Neural cell (in vitro differentiated cells): ENCODE results near the gene TSPAN15. TPM values are rescaled to one million over a fixed set of nuclear protein-coding genes. Genes with fewer than 3 reads are reported as not detected.

Experiments
- H2AFZ ChIP-seq: fragments of 200-600, 300-800 bp; sonication (generic), shearing (Covaris generic); 2 replicates; pipeline ENCODE4 v1.6.0; 2014; ENCODE audit warnings: low read depth, mild to moderate bottlenecking, antibody characterized with exemption, low read length, moderate library complexity
- H3F3A ChIP-seq: fragments of 200-600 bp; shearing (Covaris generic); 2 replicates; pipeline ENCODE4 v1.6.1; 2016; ENCODE audit warnings: mild to moderate bottlenecking, moderate library complexity, mixed read lengths, antibody characterized with exemption, low read length; ENCODE audit not compliant: insufficient read depth, poor library complexity, severe bottlenecking
- H3K27ac ChIP-seq: fragments of 200-600, 300-800 bp; sonication (generic), shearing (Covaris generic); 2 replicates; pipeline ENCODE4 v1.5.1; 2014; ENCODE audit warnings: mild to moderate bottlenecking, low read length, moderate library complexity
- H3K27me3 ChIP-seq: fragments of 300-800, 200-600 bp; sonication (generic), shearing (Covaris generic); 2 replicates; pipeline ENCODE4 v1.6.0; 2014; ENCODE audit warnings: mild to moderate bottlenecking, low read depth, low read length, moderate library complexity; ENCODE audit not compliant: insufficient read depth
- H3K36me3 ChIP-seq: fragments of 300-800, 200-600 bp; sonication (generic), shearing (Covaris generic); 2 replicates; pipeline ENCODE4 v1.5.1; 2014; ENCODE audit warnings: mild to moderate bottlenecking, antibody characterized with exemption, low read length, moderate library complexity; ENCODE audit not compliant: insufficient read depth
- H3K4me2 ChIP-seq: fragments of 300-800, 200-600 bp; sonication (generic), shearing (Covaris generic); 2 replicates; pipeline ENCODE4 v1.6.0; 2014; ENCODE audit warnings: mild to moderate bottlenecking, low read length
- H3K4me3 ChIP-seq: fragments of 300-800, 200-600 bp; sonication (generic), shearing (Covaris generic); 2 replicates; pipeline ENCODE4 v1.5.1; 2014; ENCODE audit warnings: mild to moderate bottlenecking, low read length, moderate library complexity
- H3K79me2 ChIP-seq: fragments of 200-600 bp; shearing (Covaris generic); replicated peaks from 2 replicates; pipeline ENCODE4 v1.6.0; 2014; ENCODE audit warnings: mild to moderate bottlenecking, low read length, moderate library complexity; ENCODE audit not compliant: insufficient read depth
- H3K9ac ChIP-seq: fragments of 300-800, 200-600 bp; sonication (generic), shearing (Covaris generic); 2 replicates; pipeline ENCODE4 v1.6.1; 2016; ENCODE audit warnings: mild to moderate bottlenecking, low read length, mixed read lengths
- H3K9me2 ChIP-seq: fragments of 200-600 bp; shearing (Covaris generic); 2 replicates; pipeline ENCODE4 v1.6.1; 2016; ENCODE audit warnings: mild to moderate bottlenecking, low read length, mixed read lengths; ENCODE audit not compliant: insufficient read depth
- H3K9me3 ChIP-seq: fragments of 200-600, 300-800 bp; sonication (generic), shearing (Covaris generic); 2 replicates; pipeline ENCODE4 v1.6.1; 2016; ENCODE audit warnings: mild to moderate bottlenecking, mixed run types, low read length, moderate library complexity, mixed read lengths
- H4K20me1 ChIP-seq: fragments of 200-600 bp; shearing (Covaris generic); 2 replicates; pipeline ENCODE4 v1.6.1; 2016; ENCODE audit warnings: mild to moderate bottlenecking, mixed run types; ENCODE audit not compliant: insufficient read depth
- CTCF ChIP-seq: fragments of 450-650 bp; IDR thresholded peaks from 2 replicates; pipeline ENCODE4 v1.5.1; 2014; ENCODE audit warnings: antibody characterized with exemption, mild to moderate bottlenecking, moderate library complexity; ENCODE audit not compliant: poor library complexity, severe bottlenecking
- EP300 ChIP-seq: fragments of 450-650 bp; conservative IDR thresholded peaks from 2 replicates; pipeline ENCODE4 v1.6.1; 2014; ENCODE audit warnings: antibody characterized with exemption, mild to moderate bottlenecking, moderate library complexity; ENCODE audit not compliant: poor library complexity, severe bottlenecking
- EZH2 ChIP-seq: fragments of 200-600, 300-800 bp; shearing (Covaris generic), sonication (generic); IDR thresholded peaks from 2 replicates; pipeline ENCODE4 v1.6.1; 2014; ENCODE audit warnings: antibody characterized with exemption, low read length, borderline replicate concordance, mild to moderate bottlenecking; ENCODE audit not compliant: insufficient read depth, poor library complexity, severe bottlenecking
- MXI1 ChIP-seq: fragments of 450-650 bp; conservative IDR thresholded peaks from 2 replicates; pipeline ENCODE4 v1.6.1; 2014; ENCODE audit warnings: antibody characterized with exemption, mild to moderate bottlenecking; ENCODE audit not compliant: poor library complexity, severe bottlenecking
- POLR2AphosphoS5 ChIP-seq: IDR thresholded peaks from 2 replicates; pipeline ENCODE4 v1.6.1; 2012
- RAD21 ChIP-seq: fragments of 450-650 bp; conservative IDR thresholded peaks from 2 replicates; pipeline ENCODE4 v1.6.1; 2014; ENCODE audit warnings: antibody characterized with exemption, mild to moderate bottlenecking, moderate library complexity
- REST ChIP-seq: IDR thresholded peaks from 2 replicates; pipeline ENCODE4 v1.6.1; 2012; ENCODE audit warnings: borderline replicate concordance
- SMC3 ChIP-seq: fragments of 450-650 bp; conservative IDR thresholded peaks from 2 replicates; pipeline ENCODE4 v1.6.1; 2014; ENCODE audit warnings: antibody characterized with exemption, mild to moderate bottlenecking, moderate library complexity; ENCODE audit not compliant: poor library complexity
- TAF1 ChIP-seq: IDR thresholded peaks from 2 replicates; pipeline ENCODE4 v1.6.1; 2012; ENCODE audit warnings: low read depth
- polyA plus RNA-seq: library from polyadenylated mRNA; depleted of rRNA; stranded (reverse); fragments of >200 nt; gene quantifications from 2 replicates; pipeline ENCODE4 v1.2.3, GENCODE V29; 2014

Gene TSPAN15
- polyA plus RNA-seq, 1 donor from 2014 or later, result 1.2 TPM

DNA sequence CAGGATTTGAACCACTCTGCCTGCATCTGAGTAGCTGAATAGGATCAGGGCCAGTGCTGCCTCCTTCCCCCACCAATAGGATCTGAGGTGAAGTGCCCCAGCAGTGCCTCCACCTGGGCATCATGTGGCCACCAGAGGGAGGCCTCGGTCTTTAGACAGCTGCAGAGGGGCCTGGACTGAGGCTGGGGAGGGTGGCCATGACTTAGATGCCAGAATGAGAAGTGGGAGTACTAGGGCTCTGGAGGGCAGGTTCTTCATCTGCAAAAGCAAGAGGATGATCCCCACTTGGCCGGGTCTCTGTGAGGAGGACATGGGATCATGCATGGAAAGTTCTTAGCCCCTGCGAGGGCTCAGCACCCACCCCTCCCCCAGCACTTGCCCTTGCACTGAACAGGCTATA lies 65.1 kb downstream of the TSPAN15 start:
- no peak overlapping the region for H3K9ac ChIP-seq
- H3K4me2 ChIP-seq, result no peak overlapping the region
- no peaks in the 10 kb centered on the region for H3K9me3 ChIP-seq
- no peaks in the 10 kb centered on the region for H3K36me3 ChIP-seq
- no peak overlapping the region for H2AFZ ChIP-seq
- no peaks in the 10 kb centered on the region for H3F3A ChIP-seq
- no peaks in the 10 kb centered on the region for H3K27me3 ChIP-seq
- no peak overlapping the region for H3K4me3 ChIP-seq
- no peaks in the 10 kb centered on the region for H4K20me1 ChIP-seq
- H3K79me2 ChIP-seq, result no peaks in the 10 kb centered on the region
- TF ChIP-seq EP300, result no peak
- TF ChIP-seq MXI1, result no peak
- no peak for TF ChIP-seq CTCF
- TF ChIP-seq EZH2, result no peak
- TF ChIP-seq RAD21, result no peak
- TF ChIP-seq SMC3, result no peak
- no peak for TF ChIP-seq TAF1
- H3K9me2 ChIP-seq, result no peaks in the 10 kb centered on the region
- H3K27ac ChIP-seq, result no peak overlapping the region

GRCh38 chr10:69516796-69517195 lies 65.5 kb downstream of the TSPAN15 start:
- no peaks in the 10 kb centered on the region for H3F3A ChIP-seq
- H4K20me1 ChIP-seq, result no peaks in the 10 kb centered on the region
- no peak overlapping the region for H2AFZ ChIP-seq
- no peaks in the 10 kb centered on the region for H3K9me3 ChIP-seq
- no peak overlapping the region for H3K9ac ChIP-seq
- H3K79me2 ChIP-seq, result no peaks in the 10 kb centered on the region
- H3K4me3 ChIP-seq, result no peak overlapping the region
- no peak overlapping the region for H3K27ac ChIP-seq
- no peaks in the 10 kb centered on the region for H3K36me3 ChIP-seq
- H3K4me2 ChIP-seq, result no peak overlapping the region
- no peak for TF ChIP-seq EP300
- no peak for TF ChIP-seq SMC3
- no peak for TF ChIP-seq TAF1
- TF ChIP-seq RAD21, result no peak
- no peak for TF ChIP-seq REST
- TF ChIP-seq CTCF, result no peak
- TF ChIP-seq EZH2, result no peak
- no peak for TF ChIP-seq MXI1
- TF ChIP-seq POLR2AphosphoS5, result no peak
- H3K9me2 ChIP-seq, result no peaks in the 10 kb centered on the region
- H3K27me3 ChIP-seq, result no peaks in the 10 kb centered on the region
